K562 (cell line): ENCODE data around the gene C10orf53. TPM values are rescaled to one million over a fixed set of nuclear protein-coding genes. Genes with fewer than 3 reads are reported as not detected.

Experiments used
- ATAC-seq: fragments of 200-7000 bp; cut with Tn5 transposase; 3 replicates; pipeline ENCODE4 v1.9.1; 2020; ENCODE audit warnings: moderate library complexity
- BruUV-seq: library from RNA; stranded (reverse); fragments of 400-500 nt; replicated peaks from 2 replicates; lab custom pipeline; 2021; lab: Mats Ljungman, UMichigan
- CTCF ChIA-PET: fragments of 300-600 bp; formaldehyde crosslinking; extraction: SDS; loops from one replicate; lab custom pipeline; 2021; ENCODE audit warnings: low intra/inter-chr PET ratio; lab: Yijun Ruan, JAX
- POLR2A ChIA-PET: fragments of 300-600, 350-650 bp; sonication (Branson Sonifier 250); formaldehyde crosslinking; extraction: SDS; loops from one replicate; lab custom pipeline; 2021; ENCODE audit warnings: antibody characterized with exemption, inconsistent platforms; lab: Yijun Ruan, JAX
- DNase-seq, 4 experiments: peaks; one replicate each; pipeline versions ENCODE4 v3.0.0 to v3.0.0-alpha.2; 2011 to 2018; ENCODE audit warnings: low spot score in 3 of 4, mixed read lengths in 3 of 4; ENCODE audit errors: extremely low read depth in 1 of 4
- FAIRE-seq: peaks from 2 replicates; lab custom pipeline; 2011; peaks lifted over from hg19 to GRCh38; lab: Jason Lieb, UNC
- H2AFZ ChIP-seq: 2 replicates; pipeline ENCODE4 v1.6.0; 2011; ENCODE audit warnings: low read depth, low read length, control low read depth, inconsistent platforms
- H3K27ac ChIP-seq: fragments of 200-600 bp; 3 replicates; pipeline ENCODE4 v1.8.0; 2011; ENCODE audit warnings: low read depth, mild to moderate bottlenecking, control low read depth, inconsistent platforms, low read length, moderate library complexity, mixed read lengths; ENCODE audit errors: extremely low read depth
- H3K27me3 ChIP-seq, 2 experiments: fragments of 300-600 bp in 1 of 2; 2 replicates in 1 of 2; 3 replicates in 1 of 2; pipeline versions ENCODE4 v1.6.0 to v1.8.0; 2011; ENCODE audit warnings: inconsistent platforms in 2 of 2, low read length in 2 of 2, mild to moderate bottlenecking in 1 of 2, mixed read lengths in 1 of 2, moderate library complexity in 1 of 2; ENCODE audit not compliant: control insufficient read depth in 2 of 2, insufficient read depth in 2 of 2
- H3K36me3 ChIP-seq: fragments of 300-600 bp; 3 replicates; pipeline ENCODE4 v1.8.0; 2011; ENCODE audit warnings: mild to moderate bottlenecking, low read length, inconsistent platforms; ENCODE audit not compliant: control insufficient read depth, insufficient read depth
- H3K4me1 ChIP-seq, 2 experiments: fragments of 200-600 bp in 1 of 2; replicated peaks in 1 of 2; 2 replicates in 1 of 2; 3 replicates in 1 of 2; pipeline versions ENCODE4 v1.5.1 to v1.8.0; 2011; ENCODE audit warnings: inconsistent platforms in 2 of 2, low read length in 2 of 2, mild to moderate bottlenecking in 1 of 2, mixed read lengths in 1 of 2, moderate library complexity in 1 of 2; ENCODE audit not compliant: control insufficient read depth in 2 of 2, insufficient read depth in 2 of 2
- H3K4me2 ChIP-seq: 2 replicates; pipeline ENCODE4 v1.6.1; 2011; ENCODE audit warnings: low read length, control low read depth, inconsistent platforms, mixed read lengths; ENCODE audit not compliant: insufficient read depth
- H3K4me3 ChIP-seq: fragments of 200-600 bp; sonication (generic), shearing (Covaris generic); 2 replicates; pipeline ENCODE4 v1.5.1; 2016; ENCODE audit warnings: control low read depth, inconsistent platforms
- H3K79me2 ChIP-seq: fragments of 200-600 bp; 3 replicates; pipeline ENCODE4 v1.8.0; 2011; ENCODE audit warnings: low read length, inconsistent platforms; ENCODE audit not compliant: control insufficient read depth, insufficient read depth
- H3K9ac ChIP-seq, 2 experiments: 2 replicates each; pipeline versions ENCODE4 v1.6.0 to v1.6.1; 2011; ENCODE audit warnings: low read depth in 2 of 2, low read length in 2 of 2, control low read depth in 1 of 2, inconsistent platforms in 1 of 2, mild to moderate bottlenecking in 1 of 2, mixed read lengths in 1 of 2; ENCODE audit not compliant: insufficient read depth in 1 of 2
- H3K9me1 ChIP-seq: one replicate; pipeline ENCODE4 v1.6.0; 2011; ENCODE audit warnings: inconsistent platforms, mild to moderate bottlenecking, low read length, moderate library complexity; ENCODE audit not compliant: control insufficient read depth, insufficient read depth
- H3K9me3 ChIP-seq: replicated peaks from 2 replicates; pipeline ENCODE4 v1.5.1; 2011; ENCODE audit warnings: low read depth, low read length, inconsistent platforms; ENCODE audit not compliant: control insufficient read depth, insufficient read depth
- H4K20me1 ChIP-seq: replicated peaks from 2 replicates; pipeline ENCODE4 v1.6.1; 2011; ENCODE audit warnings: low read length, inconsistent platforms, mixed read lengths; ENCODE audit not compliant: control insufficient read depth, insufficient read depth
- BCL6 ChIP-seq: fragments of 250-450 bp; sonication (Bioruptor Pico); IDR thresholded peaks from 2 replicates; pipeline ENCODE4 v1.4.0; 2020
- CCNT2 ChIP-seq: IDR thresholded peaks from 2 replicates; pipeline ENCODE4 v1.6.1; 2011; ENCODE audit warnings: borderline replicate concordance, low read depth, mild to moderate bottlenecking, moderate library complexity, mixed read lengths, low read length; ENCODE audit not compliant: insufficient read length; ENCODE audit errors: extremely low read depth
- DIDO1 ChIP-seq: fragments of 450-650 bp; IDR thresholded peaks from 2 replicates; pipeline ENCODE4 v1.6.1; 2016; ENCODE audit warnings: low read depth, missing biosample characterization, missing genetic modification characterization
- GABPB2 ChIP-seq: fragments of 250-450 bp; sonication (Bioruptor Pico); conservative IDR thresholded peaks from 2 replicates; pipeline ENCODE4 v1.5.1; 2021; ENCODE audit warnings: mild to moderate bottlenecking
- RHOXF2B ChIP-seq: fragments of 250-450 bp; sonication (Bioruptor Pico); conservative IDR thresholded peaks from 2 replicates; pipeline ENCODE4 v1.5.1; 2021
- ZEB2 ChIP-seq: fragments of 450-650 bp; IDR thresholded peaks from 2 replicates; pipeline ENCODE4 v1.6.1; 2016
- ZNF695 ChIP-seq: fragments of 450-650 bp; formaldehyde crosslinking; IDR thresholded peaks from 2 replicates; pipeline ENCODE4 v1.4.0; 2020; ENCODE audit warnings: mild to moderate bottlenecking, moderate library complexity
- ZNF77 ChIP-seq: fragments of 250-450 bp; sonication (Bioruptor Pico); IDR thresholded peaks from 2 replicates; pipeline ENCODE4 v1.5.0; 2020
- WGBS: fragments of 100-300 bp; shearing (Covaris generic); methylation state at CpG from one replicate; pipeline ENCODE4 v1.1.6; 2016; ENCODE audit warnings: low coverage, mixed read lengths; ENCODE audit not compliant: insufficient coverage; ENCODE audit errors: missing lambda C conversion rate; 5-methylcytosine and 5-hydroxymethylcytosine counted together
- in situ Hi-C: fragments of 300-500 bp; cut with MboI; formaldehyde crosslinking; loops from 4 replicates; pipeline ENCODE4 v1.15.0; 2018; ENCODE audit warnings: inconsistent platforms, mixed read lengths
- intact Hi-C: fragments of 100-400 bp; cut with micrococcal nuclease; formaldehyde crosslinking; loops from 2 replicates; pipeline ENCODE4 v1.14.2; 2022
- polyA plus RNA-seq, 8 experiments: library from polyadenylated mRNA; depleted of rRNA in 4 of 8; stranded (reverse) in 5 of 8; unstranded in 3 of 8; fragments of >200 nt; fragmentation: Nextera tagmentation in 2 of 8; fragmentation: Illumina TruSeq in 1 of 8; extraction: Ambion mirVana in 2 of 8; extraction: Trizol in 1 of 8; gene quantifications; 2 replicates each; pipeline versions ENCODE4 v1.2.1 to v1.2.3, GENCODE V29; 2011 to 2014; ENCODE audit warnings: inconsistent platforms in 1 of 8, missing spikeins in 1 of 8
- total RNA-seq, 7 experiments: library from RNA; depleted of rRNA in 6 of 7; stranded (reverse); fragments of >200 nt in 6 of 7; fragmentation: Illumina TruSeq in 2 of 7; extraction: Trizol in 2 of 7; gene quantifications; 2 replicates each; pipeline versions ENCODE4 v1.2.1 to v1.2.3, GENCODE V29; 2011 to 2021; ENCODE audit warnings: low replicate concordance in 1 of 7
- TF ChIP-seq, protein P1 (sequence below): fragments of 450-650 bp; IDR thresholded peaks from 2 replicates; pipeline ENCODE4 v1.6.1; 2016; ENCODE audit warnings: missing biosample characterization, missing genetic modification characterization
- TF ChIP-seq, protein P2 (sequence below): sonication (generic); formaldehyde crosslinking; IDR thresholded peaks from 2 replicates; pipeline ENCODE4 v1.8.0; 2022; ENCODE audit warnings: mild to moderate bottlenecking, missing genetic modification reagents

C10orf53 gene
- total and polyA plus RNA-seq, 9 of the 15 experiments (the other 6 are each of a cell fraction or from before 2014, with no cell fraction given) = not detected

DNA sequence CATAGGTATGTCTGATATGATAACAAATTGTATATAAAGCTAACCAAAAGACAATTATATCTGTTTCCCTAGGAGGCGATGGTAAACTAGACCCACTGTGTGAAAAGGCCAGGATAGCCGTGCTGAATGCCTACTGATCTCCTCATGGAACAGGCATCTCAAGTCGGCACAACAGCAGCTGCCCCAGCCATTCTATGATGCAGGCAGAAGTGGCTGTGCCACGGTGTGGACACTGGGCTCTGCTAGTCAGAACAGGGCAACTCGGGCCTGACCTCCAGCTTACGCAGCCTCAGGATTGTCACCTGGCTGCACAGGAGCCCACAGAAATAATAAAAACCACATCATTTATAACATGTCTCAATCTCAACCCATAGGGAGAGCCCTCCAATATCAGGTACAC, 15.0 kb downstream of the C10orf53 start:
- no TSS peak for BruUV-seq
- Histone ChIP-seq H3K4me2 (no peak overlapping the region), H3K4me3 (no peak overlapping the region), H3K36me3 (no peaks in the 10 kb centered on the region), H3K27ac (no peak overlapping the region), H3K9me3 (no peaks in the 10 kb centered on the region), H4K20me1 (peaks cover 6% of the 10 kb centered on the region; the same call in 1 of the 2 replicates), H3K9me1 (no peaks in the 10 kb centered on the region), H3K4me1 (no peaks in the 10 kb centered on the region), H3K27me3 (peaks cover 31 to 53% of the 10 kb centered on the region in 2 experiments), H3K9ac (no peak overlapping the region), H3K79me2 (no peaks in the 10 kb centered on the region), H2AFZ (no peak overlapping the region)
- FAIRE-seq (no peak), DNase-seq (no peak), ATAC-seq (no peak)
- CTCF ChIA-PET = no interaction called here
- POLR2A ChIA-PET = interaction anchor here (0.9 kb wide), 1 partner anchor 21 kb away, joined by 3 read pairs; no protein-coding TSS in a partner anchor
- intact Hi-C loops = no loop called here
- TF ChIP-seq CCNT2 = no peak
- no peak for TF ChIP-seq ZNF695 (CRISPR knock-in tag)
- no peak for TF ChIP-seq BCL6 (CRISPR knock-in tag)
- 0% methylated on average over 6 of the region's 6 CpGs for WGBS
- in situ Hi-C loops = no loop called here

DNA sequence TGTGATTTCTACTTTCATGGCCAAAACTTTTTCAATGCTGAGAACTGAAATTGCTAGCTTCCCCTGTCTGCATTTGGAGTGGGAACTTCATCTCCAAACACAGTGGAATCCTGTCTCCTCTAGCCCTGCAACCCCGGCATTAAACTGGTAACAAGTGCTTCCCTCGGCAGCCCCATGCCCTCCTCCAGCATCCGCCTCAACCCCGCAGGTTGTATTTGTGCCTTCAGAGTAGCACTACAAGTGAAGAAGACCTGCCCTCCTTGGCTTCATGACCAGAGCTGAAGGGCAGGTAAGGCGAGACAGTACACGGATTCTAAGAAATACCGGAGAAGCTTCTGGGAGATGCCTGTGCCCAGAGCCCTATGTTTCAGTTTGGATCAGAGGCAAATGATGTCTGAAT, 16.9 kb downstream of the C10orf53 start:
- Histone ChIP-seq H3K9me3 (no peaks in the 10 kb centered on the region), H3K4me2 (no peak overlapping the region), H3K79me2 (no peaks in the 10 kb centered on the region), H3K4me1 (no peaks in the 10 kb centered on the region), H3K27me3 (peaks cover 18 to 38% of the 10 kb centered on the region in 2 experiments), H3K9ac (no peak overlapping the region), H3K27ac (no peak overlapping the region), H3K36me3 (no peaks in the 10 kb centered on the region), H3K9me1 (no peaks in the 10 kb centered on the region), H2AFZ (no peak overlapping the region), H4K20me1 (peaks cover 9% of the 10 kb centered on the region; the same call in 1 of the 2 replicates), H3K4me3 (no peak overlapping the region)
- CTCF ChIA-PET = no interaction called here
- under 1% methylated on average over 7 of the region's 7 CpGs for WGBS
- no peak for FAIRE-seq
- TF ChIP-seq DIDO1 (tag) (no peak), ZEB2 (no peak), ZNF77 (no peak), RHOXF2B (CRISPR knock-in tag) (no peak), GABPB2 (no peak)
- TF ChIP-seq, protein P1, sequence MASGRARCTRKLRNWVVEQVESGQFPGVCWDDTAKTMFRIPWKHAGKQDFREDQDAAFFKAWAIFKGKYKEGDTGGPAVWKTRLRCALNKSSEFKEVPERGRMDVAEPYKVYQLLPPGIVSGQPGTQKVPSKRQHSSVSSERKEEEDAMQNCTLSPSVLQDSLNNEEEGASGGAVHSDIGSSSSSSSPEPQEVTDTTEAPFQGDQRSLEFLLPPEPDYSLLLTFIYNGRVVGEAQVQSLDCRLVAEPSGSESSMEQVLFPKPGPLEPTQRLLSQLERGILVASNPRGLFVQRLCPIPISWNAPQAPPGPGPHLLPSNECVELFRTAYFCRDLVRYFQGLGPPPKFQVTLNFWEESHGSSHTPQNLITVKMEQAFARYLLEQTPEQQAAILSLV (tag) = no peak
- TF ChIP-seq, protein P2, sequence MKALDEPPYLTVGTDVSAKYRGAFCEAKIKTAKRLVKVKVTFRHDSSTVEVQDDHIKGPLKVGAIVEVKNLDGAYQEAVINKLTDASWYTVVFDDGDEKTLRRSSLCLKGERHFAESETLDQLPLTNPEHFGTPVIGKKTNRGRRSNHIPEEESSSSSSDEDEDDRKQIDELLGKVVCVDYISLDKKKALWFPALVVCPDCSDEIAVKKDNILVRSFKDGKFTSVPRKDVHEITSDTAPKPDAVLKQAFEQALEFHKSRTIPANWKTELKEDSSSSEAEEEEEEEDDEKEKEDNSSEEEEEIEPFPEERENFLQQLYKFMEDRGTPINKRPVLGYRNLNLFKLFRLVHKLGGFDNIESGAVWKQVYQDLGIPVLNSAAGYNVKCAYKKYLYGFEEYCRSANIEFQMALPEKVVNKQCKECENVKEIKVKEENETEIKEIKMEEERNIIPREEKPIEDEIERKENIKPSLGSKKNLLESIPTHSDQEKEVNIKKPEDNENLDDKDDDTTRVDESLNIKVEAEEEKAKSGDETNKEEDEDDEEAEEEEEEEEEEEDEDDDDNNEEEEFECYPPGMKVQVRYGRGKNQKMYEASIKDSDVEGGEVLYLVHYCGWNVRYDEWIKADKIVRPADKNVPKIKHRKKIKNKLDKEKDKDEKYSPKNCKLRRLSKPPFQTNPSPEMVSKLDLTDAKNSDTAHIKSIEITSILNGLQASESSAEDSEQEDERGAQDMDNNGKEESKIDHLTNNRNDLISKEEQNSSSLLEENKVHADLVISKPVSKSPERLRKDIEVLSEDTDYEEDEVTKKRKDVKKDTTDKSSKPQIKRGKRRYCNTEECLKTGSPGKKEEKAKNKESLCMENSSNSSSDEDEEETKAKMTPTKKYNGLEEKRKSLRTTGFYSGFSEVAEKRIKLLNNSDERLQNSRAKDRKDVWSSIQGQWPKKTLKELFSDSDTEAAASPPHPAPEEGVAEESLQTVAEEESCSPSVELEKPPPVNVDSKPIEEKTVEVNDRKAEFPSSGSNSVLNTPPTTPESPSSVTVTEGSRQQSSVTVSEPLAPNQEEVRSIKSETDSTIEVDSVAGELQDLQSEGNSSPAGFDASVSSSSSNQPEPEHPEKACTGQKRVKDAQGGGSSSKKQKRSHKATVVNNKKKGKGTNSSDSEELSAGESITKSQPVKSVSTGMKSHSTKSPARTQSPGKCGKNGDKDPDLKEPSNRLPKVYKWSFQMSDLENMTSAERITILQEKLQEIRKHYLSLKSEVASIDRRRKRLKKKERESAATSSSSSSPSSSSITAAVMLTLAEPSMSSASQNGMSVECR (CRISPR knock-in tag) = no peak
- in situ Hi-C loops (no loop called here), intact Hi-C loops (no loop called here)
- no peak for DNase-seq
- BruUV-seq = no TSS peak
- POLR2A ChIA-PET = no interaction called here
- ATAC-seq = no peak
